Neural cell (in vitro differentiated cells): ENCODE data around the gene OVCH1. TPM values are rescaled to one million over a fixed set of nuclear protein-coding genes. Genes with fewer than 3 reads are reported as not detected.

Experiments used
- H2AFZ ChIP-seq: fragments of 200-600, 300-800 bp; sonication (generic), shearing (Covaris generic); 2 replicates; pipeline ENCODE4 v1.6.0; 2014; ENCODE audit warnings: low read depth, mild to moderate bottlenecking, antibody characterized with exemption, low read length, moderate library complexity
- H3F3A ChIP-seq: fragments of 200-600 bp; shearing (Covaris generic); 2 replicates; pipeline ENCODE4 v1.6.1; 2016; ENCODE audit warnings: mild to moderate bottlenecking, moderate library complexity, mixed read lengths, antibody characterized with exemption, low read length; ENCODE audit not compliant: insufficient read depth, poor library complexity, severe bottlenecking
- H3K27ac ChIP-seq: fragments of 200-600, 300-800 bp; sonication (generic), shearing (Covaris generic); 2 replicates; pipeline ENCODE4 v1.5.1; 2014; ENCODE audit warnings: mild to moderate bottlenecking, low read length, moderate library complexity
- H3K27me3 ChIP-seq: fragments of 300-800, 200-600 bp; sonication (generic), shearing (Covaris generic); 2 replicates; pipeline ENCODE4 v1.6.0; 2014; ENCODE audit warnings: mild to moderate bottlenecking, low read depth, low read length, moderate library complexity; ENCODE audit not compliant: insufficient read depth
- H3K36me3 ChIP-seq: fragments of 300-800, 200-600 bp; sonication (generic), shearing (Covaris generic); 2 replicates; pipeline ENCODE4 v1.5.1; 2014; ENCODE audit warnings: mild to moderate bottlenecking, antibody characterized with exemption, low read length, moderate library complexity; ENCODE audit not compliant: insufficient read depth
- H3K4me2 ChIP-seq: fragments of 300-800, 200-600 bp; sonication (generic), shearing (Covaris generic); 2 replicates; pipeline ENCODE4 v1.6.0; 2014; ENCODE audit warnings: mild to moderate bottlenecking, low read length
- H3K4me3 ChIP-seq: fragments of 300-800, 200-600 bp; sonication (generic), shearing (Covaris generic); 2 replicates; pipeline ENCODE4 v1.5.1; 2014; ENCODE audit warnings: mild to moderate bottlenecking, low read length, moderate library complexity
- H3K79me2 ChIP-seq: fragments of 200-600 bp; shearing (Covaris generic); replicated peaks from 2 replicates; pipeline ENCODE4 v1.6.0; 2014; ENCODE audit warnings: mild to moderate bottlenecking, low read length, moderate library complexity; ENCODE audit not compliant: insufficient read depth
- H3K9ac ChIP-seq: fragments of 300-800, 200-600 bp; sonication (generic), shearing (Covaris generic); 2 replicates; pipeline ENCODE4 v1.6.1; 2016; ENCODE audit warnings: mild to moderate bottlenecking, low read length, mixed read lengths
- H3K9me2 ChIP-seq: fragments of 200-600 bp; shearing (Covaris generic); 2 replicates; pipeline ENCODE4 v1.6.1; 2016; ENCODE audit warnings: mild to moderate bottlenecking, low read length, mixed read lengths; ENCODE audit not compliant: insufficient read depth
- H3K9me3 ChIP-seq: fragments of 200-600, 300-800 bp; sonication (generic), shearing (Covaris generic); 2 replicates; pipeline ENCODE4 v1.6.1; 2016; ENCODE audit warnings: mild to moderate bottlenecking, mixed run types, low read length, moderate library complexity, mixed read lengths
- H4K20me1 ChIP-seq: fragments of 200-600 bp; shearing (Covaris generic); 2 replicates; pipeline ENCODE4 v1.6.1; 2016; ENCODE audit warnings: mild to moderate bottlenecking, mixed run types; ENCODE audit not compliant: insufficient read depth
- EP300 ChIP-seq: fragments of 450-650 bp; conservative IDR thresholded peaks from 2 replicates; pipeline ENCODE4 v1.6.1; 2014; ENCODE audit warnings: antibody characterized with exemption, mild to moderate bottlenecking, moderate library complexity; ENCODE audit not compliant: poor library complexity, severe bottlenecking
- EZH2 ChIP-seq: fragments of 200-600, 300-800 bp; shearing (Covaris generic), sonication (generic); IDR thresholded peaks from 2 replicates; pipeline ENCODE4 v1.6.1; 2014; ENCODE audit warnings: antibody characterized with exemption, low read length, borderline replicate concordance, mild to moderate bottlenecking; ENCODE audit not compliant: insufficient read depth, poor library complexity, severe bottlenecking
- MXI1 ChIP-seq: fragments of 450-650 bp; conservative IDR thresholded peaks from 2 replicates; pipeline ENCODE4 v1.6.1; 2014; ENCODE audit warnings: antibody characterized with exemption, mild to moderate bottlenecking; ENCODE audit not compliant: poor library complexity, severe bottlenecking
- POLR2AphosphoS5 ChIP-seq: IDR thresholded peaks from 2 replicates; pipeline ENCODE4 v1.6.1; 2012
- RAD21 ChIP-seq: fragments of 450-650 bp; conservative IDR thresholded peaks from 2 replicates; pipeline ENCODE4 v1.6.1; 2014; ENCODE audit warnings: antibody characterized with exemption, mild to moderate bottlenecking, moderate library complexity
- SMC3 ChIP-seq: fragments of 450-650 bp; conservative IDR thresholded peaks from 2 replicates; pipeline ENCODE4 v1.6.1; 2014; ENCODE audit warnings: antibody characterized with exemption, mild to moderate bottlenecking, moderate library complexity; ENCODE audit not compliant: poor library complexity
- TAF1 ChIP-seq: IDR thresholded peaks from 2 replicates; pipeline ENCODE4 v1.6.1; 2012; ENCODE audit warnings: low read depth
- polyA plus RNA-seq: library from polyadenylated mRNA; depleted of rRNA; stranded (reverse); fragments of >200 nt; gene quantifications from 2 replicates; pipeline ENCODE4 v1.2.3, GENCODE V29; 2014
- TF ChIP-seq, protein P1 (sequence below): IDR thresholded peaks from 2 replicates; pipeline ENCODE4 v1.6.1; 2012; ENCODE audit warnings: borderline replicate concordance
- TF ChIP-seq, protein P2 (sequence below): fragments of 450-650 bp; IDR thresholded peaks from 2 replicates; pipeline ENCODE4 v1.5.1; 2014; ENCODE audit warnings: antibody characterized with exemption, mild to moderate bottlenecking, moderate library complexity; ENCODE audit not compliant: poor library complexity, severe bottlenecking

OVCH1 gene
- polyA plus RNA-seq, 1 donor from 2014 or later, result 0.83 TPM

DNA sequence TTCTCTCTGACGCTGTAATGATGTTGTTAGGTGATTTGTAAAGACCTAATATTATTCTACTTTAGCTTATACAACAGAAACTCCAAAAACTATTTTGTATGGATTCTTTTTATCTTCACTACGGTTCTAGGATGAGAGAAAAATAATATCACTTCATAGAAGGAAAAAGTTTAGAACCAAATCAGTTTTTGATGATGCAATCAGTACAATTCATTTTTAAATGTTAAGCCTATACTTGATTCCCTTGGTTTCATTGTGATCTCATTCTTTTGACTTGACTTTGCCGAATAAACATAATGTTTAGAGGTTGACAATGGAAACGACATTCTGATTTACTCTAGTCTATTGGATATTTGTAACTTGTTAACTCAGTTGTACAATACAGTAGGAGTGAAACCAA, 91.9 kb downstream of the OVCH1 start:
- no peak overlapping the region for H3K4me2 ChIP-seq
- H3K79me2 ChIP-seq, result no peaks in the 10 kb centered on the region
- H3K36me3 ChIP-seq, result no peaks in the 10 kb centered on the region
- no peaks in the 10 kb centered on the region for H3K9me3 ChIP-seq
- H3K9me2 ChIP-seq, result no peaks in the 10 kb centered on the region
- H3F3A ChIP-seq, result no peaks in the 10 kb centered on the region
- no peak overlapping the region for H3K27ac ChIP-seq
- no peak overlapping the region for H3K9ac ChIP-seq
- H3K27me3 ChIP-seq, result no peaks in the 10 kb centered on the region
- no peaks in the 10 kb centered on the region for H4K20me1 ChIP-seq
- no peak overlapping the region for H2AFZ ChIP-seq
- H3K4me3 ChIP-seq, result no peak overlapping the region
- TF ChIP-seq MXI1 (no peak), TAF1 (no peak)

DNA sequence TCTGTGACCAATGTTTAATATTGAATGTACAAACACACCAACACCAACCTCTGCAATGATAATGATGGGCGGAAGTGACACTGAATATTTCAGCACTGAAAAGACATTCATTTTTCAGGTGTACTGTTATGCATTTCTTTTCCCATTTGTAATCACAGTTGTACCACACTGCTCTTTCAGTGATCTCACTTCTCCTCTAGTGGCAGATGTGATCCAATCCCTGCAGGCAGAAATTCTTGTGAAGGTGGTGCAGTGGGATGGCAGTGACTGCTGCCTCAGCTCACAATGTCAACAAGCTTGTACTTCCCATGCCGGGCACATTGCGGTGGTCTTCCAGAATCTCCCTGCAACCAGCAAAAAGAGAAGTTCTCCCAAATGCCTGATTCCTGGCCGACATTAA, 93.5 kb downstream of the OVCH1 start:
- TF ChIP-seq POLR2AphosphoS5 (no peak), TAF1 (no peak), EZH2 (no peak), SMC3 (no peak), EP300 (no peak), RAD21 (no peak), MXI1 (no peak)
- TF ChIP-seq, protein P1, sequence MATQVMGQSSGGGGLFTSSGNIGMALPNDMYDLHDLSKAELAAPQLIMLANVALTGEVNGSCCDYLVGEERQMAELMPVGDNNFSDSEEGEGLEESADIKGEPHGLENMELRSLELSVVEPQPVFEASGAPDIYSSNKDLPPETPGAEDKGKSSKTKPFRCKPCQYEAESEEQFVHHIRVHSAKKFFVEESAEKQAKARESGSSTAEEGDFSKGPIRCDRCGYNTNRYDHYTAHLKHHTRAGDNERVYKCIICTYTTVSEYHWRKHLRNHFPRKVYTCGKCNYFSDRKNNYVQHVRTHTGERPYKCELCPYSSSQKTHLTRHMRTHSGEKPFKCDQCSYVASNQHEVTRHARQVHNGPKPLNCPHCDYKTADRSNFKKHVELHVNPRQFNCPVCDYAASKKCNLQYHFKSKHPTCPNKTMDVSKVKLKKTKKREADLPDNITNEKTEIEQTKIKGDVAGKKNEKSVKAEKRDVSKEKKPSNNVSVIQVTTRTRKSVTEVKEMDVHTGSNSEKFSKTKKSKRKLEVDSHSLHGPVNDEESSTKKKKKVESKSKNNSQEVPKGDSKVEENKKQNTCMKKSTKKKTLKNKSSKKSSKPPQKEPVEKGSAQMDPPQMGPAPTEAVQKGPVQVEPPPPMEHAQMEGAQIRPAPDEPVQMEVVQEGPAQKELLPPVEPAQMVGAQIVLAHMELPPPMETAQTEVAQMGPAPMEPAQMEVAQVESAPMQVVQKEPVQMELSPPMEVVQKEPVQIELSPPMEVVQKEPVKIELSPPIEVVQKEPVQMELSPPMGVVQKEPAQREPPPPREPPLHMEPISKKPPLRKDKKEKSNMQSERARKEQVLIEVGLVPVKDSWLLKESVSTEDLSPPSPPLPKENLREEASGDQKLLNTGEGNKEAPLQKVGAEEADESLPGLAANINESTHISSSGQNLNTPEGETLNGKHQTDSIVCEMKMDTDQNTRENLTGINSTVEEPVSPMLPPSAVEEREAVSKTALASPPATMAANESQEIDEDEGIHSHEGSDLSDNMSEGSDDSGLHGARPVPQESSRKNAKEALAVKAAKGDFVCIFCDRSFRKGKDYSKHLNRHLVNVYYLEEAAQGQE, result no peak
- TF ChIP-seq, protein P2, sequence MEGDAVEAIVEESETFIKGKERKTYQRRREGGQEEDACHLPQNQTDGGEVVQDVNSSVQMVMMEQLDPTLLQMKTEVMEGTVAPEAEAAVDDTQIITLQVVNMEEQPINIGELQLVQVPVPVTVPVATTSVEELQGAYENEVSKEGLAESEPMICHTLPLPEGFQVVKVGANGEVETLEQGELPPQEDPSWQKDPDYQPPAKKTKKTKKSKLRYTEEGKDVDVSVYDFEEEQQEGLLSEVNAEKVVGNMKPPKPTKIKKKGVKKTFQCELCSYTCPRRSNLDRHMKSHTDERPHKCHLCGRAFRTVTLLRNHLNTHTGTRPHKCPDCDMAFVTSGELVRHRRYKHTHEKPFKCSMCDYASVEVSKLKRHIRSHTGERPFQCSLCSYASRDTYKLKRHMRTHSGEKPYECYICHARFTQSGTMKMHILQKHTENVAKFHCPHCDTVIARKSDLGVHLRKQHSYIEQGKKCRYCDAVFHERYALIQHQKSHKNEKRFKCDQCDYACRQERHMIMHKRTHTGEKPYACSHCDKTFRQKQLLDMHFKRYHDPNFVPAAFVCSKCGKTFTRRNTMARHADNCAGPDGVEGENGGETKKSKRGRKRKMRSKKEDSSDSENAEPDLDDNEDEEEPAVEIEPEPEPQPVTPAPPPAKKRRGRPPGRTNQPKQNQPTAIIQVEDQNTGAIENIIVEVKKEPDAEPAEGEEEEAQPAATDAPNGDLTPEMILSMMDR, result no peak
- Histone ChIP-seq H3K4me3 (no peak overlapping the region), H3K79me2 (no peaks in the 10 kb centered on the region), H3K36me3 (no peaks in the 10 kb centered on the region), H3K27ac (no peak overlapping the region), H3K9me2 (no peaks in the 10 kb centered on the region), H4K20me1 (no peaks in the 10 kb centered on the region), H3K27me3 (no peaks in the 10 kb centered on the region), H2AFZ (no peak overlapping the region), H3K9me3 (no peaks in the 10 kb centered on the region), H3K9ac (no peak overlapping the region), H3F3A (no peaks in the 10 kb centered on the region), H3K4me2 (no peak overlapping the region)

DNA sequence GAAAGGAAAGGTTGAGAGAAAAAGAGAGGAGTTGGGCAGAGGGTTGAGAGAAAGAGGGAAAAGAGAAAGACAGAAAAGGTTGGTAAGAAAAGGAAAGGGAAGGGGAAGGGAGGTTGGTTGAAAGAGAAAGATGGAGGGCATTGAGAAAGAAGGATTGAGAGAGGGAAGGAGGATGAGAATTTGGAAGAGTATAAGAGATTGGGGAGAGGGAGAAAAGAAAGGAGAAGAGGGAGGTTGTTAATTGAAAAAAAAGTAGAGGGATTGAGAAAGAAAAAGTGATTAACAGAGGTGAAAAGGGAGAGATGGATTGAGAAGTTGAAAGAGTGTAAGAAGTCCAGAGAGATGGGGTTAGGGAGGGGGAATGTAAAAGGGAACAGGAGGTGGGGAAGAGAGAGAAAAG, 95.0 kb downstream of the OVCH1 start:
- Histone ChIP-seq H3K27ac (no peak overlapping the region), H3K79me2 (no peaks in the 10 kb centered on the region), H3K36me3 (no peaks in the 10 kb centered on the region), H3K27me3 (no peaks in the 10 kb centered on the region), H3K9me2 (no peaks in the 10 kb centered on the region), H3K4me3 (no peak overlapping the region), H3F3A (no peaks in the 10 kb centered on the region), H3K9me3 (no peaks in the 10 kb centered on the region), H3K4me2 (no peak overlapping the region), H2AFZ (no peak overlapping the region), H4K20me1 (no peaks in the 10 kb centered on the region), H3K9ac (no peak overlapping the region)
- no peak for TF ChIP-seq SMC3
- TF ChIP-seq EP300, result no peak
- TF ChIP-seq, protein P1, result no peak
- TF ChIP-seq MXI1, result no peak
- TF ChIP-seq, protein P2, result no peak
- no peak for TF ChIP-seq POLR2AphosphoS5
- no peak for TF ChIP-seq RAD21
- no peak for TF ChIP-seq EZH2
- no peak for TF ChIP-seq TAF1
